GM10248 (cell line): Measurements from ENCODE around the gene PDAP1.

Experiments used
- CTCF ChIA-PET: fragments of 300-600 bp; sonication (Branson Sonifier 250); formaldehyde crosslinking; extraction: SDS; loops from one replicate; lab custom pipeline; 2021; ENCODE audit warnings: antibody characterized with exemption; lab: Yijun Ruan, JAX
- POLR2A ChIA-PET: fragments of 350-650 bp; sonication (Branson Sonifier 250); formaldehyde crosslinking; extraction: SDS; loops from one replicate; lab custom pipeline; 2020; ENCODE audit warnings: antibody characterized with exemption; lab: Yijun Ruan, JAX
- DNase-seq: peaks from one replicate; pipeline ENCODE4 v3.0.0; 2012; ENCODE audit errors: extremely low spot score
- TF ChIP-seq, protein P1 (sequence below): IDR thresholded peaks from 2 replicates; pipeline ENCODE4 v1.5.1; 2012; ENCODE audit warnings: mild to moderate bottlenecking, low read depth; ENCODE audit errors: extremely low read depth, missing control alignments, control extremely low read depth

Gene PDAP1

DNA sequence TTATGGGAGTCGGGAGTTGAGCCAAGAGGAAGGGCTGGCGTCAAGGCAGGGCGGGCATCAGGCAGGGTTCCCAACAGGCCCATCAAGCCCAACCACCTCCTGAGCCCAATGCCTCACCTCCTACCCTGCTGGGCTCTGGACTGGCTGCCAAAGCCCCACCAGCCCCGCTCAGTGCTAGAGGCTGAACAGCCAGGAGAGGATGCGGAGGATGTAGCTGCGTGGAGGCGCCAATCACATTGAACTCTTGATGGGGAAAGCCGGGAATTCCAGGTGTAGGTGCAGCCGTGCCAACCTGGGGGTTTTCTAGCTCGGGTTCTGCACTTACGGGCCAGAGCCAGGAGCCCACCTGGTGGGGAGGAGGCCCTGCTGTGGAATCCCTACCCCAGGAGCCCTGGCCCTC, 44.7 kb upstream of the PDAP1 start:
- ChIA-PET CTCF (no interaction called here), POLR2A (no interaction called here)
- TF ChIP-seq, protein P1, sequence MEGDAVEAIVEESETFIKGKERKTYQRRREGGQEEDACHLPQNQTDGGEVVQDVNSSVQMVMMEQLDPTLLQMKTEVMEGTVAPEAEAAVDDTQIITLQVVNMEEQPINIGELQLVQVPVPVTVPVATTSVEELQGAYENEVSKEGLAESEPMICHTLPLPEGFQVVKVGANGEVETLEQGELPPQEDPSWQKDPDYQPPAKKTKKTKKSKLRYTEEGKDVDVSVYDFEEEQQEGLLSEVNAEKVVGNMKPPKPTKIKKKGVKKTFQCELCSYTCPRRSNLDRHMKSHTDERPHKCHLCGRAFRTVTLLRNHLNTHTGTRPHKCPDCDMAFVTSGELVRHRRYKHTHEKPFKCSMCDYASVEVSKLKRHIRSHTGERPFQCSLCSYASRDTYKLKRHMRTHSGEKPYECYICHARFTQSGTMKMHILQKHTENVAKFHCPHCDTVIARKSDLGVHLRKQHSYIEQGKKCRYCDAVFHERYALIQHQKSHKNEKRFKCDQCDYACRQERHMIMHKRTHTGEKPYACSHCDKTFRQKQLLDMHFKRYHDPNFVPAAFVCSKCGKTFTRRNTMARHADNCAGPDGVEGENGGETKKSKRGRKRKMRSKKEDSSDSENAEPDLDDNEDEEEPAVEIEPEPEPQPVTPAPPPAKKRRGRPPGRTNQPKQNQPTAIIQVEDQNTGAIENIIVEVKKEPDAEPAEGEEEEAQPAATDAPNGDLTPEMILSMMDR = no peak
- DNase-seq = no peak

DNA sequence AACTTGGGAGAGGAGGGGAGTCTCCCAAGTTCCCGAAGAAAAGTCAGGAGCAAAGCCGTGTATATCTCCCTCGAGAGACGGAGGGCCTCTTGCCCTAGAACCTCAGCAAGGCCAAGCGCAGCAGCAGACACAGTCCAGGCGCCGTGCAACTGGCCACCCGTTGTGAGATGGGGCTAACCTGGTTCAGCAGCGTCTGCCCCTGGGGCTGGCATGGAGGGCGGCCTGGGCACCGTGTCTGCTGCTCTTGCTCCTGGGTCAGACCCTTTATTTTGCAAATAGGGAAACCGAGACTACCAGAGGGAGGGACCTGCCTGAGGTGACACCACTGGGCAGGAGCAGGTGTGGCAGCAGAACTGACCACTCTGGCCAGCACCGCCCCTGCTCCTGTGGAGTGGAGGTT, 44.1 kb upstream of the PDAP1 start:
- no peak for DNase-seq
- TF ChIP-seq, protein P1 = no peak
- POLR2A ChIA-PET = no interaction called here
- CTCF ChIA-PET = no interaction called here

DNA sequence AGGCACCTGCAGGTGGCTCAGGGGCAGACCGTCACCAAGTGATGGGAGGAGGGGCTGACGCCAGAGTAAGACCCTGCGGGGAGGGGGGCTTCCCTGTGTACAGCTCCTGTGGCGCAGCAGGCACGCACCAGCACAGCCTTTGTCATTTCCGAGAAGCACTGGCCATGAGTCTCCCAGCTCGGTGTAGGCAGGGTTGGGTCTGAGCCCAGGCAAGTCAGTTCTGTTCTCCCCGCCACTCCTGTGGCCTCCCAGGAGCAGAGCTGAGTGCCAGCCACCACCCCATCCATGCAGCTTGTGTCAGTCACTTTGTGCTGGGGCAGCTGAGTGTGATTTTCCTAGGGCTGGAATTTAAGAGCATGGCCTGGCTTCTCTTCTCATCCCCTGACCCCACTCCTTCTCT, 43.5 kb upstream of the PDAP1 start:
- CTCF ChIA-PET = no interaction called here
- no peak for DNase-seq

DNA sequence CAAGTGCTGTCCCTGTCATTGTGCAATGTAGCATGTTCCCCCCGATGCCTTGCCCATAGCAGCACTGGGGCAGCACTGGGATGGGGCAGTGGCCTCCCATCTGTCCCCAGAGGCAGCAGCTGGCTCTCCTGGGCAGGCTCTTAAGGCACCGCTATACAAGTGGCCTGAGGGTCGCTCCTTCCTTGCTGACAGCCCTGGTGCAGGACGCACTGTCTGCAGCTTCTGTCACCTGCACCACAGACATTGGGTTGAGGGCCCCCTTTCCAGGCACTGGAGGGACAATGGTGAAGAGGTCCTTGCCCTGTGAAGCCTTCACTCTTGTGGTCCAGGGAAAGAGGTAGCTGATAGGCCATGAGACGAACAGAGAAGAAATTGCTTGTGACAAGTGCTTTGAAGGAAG, 40.9 kb upstream of the PDAP1 start:
- ChIA-PET CTCF (interaction anchor here (1.1 to 3.4 kb wide), 2 partner anchors 11 to 18 kb away, joined by 3 to 9 read pairs; no protein-coding TSS in a partner anchor), POLR2A (no interaction called here)
- DNase-seq = no peak
- TF ChIP-seq, protein P1 = no peak

More for the DNA sequence above, 43.5 kb upstream of the PDAP1 start:
- POLR2A ChIA-PET = no interaction called here
- TF ChIP-seq, protein P1 = no peak

DNA sequence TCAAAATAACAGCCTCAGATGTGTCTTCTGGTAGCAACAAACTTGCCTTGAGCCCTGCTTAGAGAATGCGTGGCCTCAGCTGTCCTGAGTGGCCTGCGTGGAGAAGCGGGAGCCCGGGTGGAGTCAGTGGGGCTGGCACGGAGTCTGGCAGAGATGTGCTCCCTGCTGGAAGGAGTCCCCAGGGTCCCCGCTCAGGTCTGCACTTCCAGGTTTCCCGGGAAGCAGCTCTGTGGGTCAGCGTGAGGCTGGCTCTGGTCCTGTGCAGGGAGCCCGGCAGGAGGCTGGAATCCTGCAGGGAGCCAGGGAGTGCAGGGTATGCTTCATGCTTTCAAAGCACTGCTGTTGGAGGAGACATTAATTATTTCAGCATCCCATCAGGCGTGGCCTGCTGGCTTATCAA, 40.5 kb upstream of the PDAP1 start:
- ChIA-PET CTCF (interaction anchor here (1.1 to 3.4 kb wide), 2 partner anchors 11 to 18 kb away, joined by 3 to 9 read pairs; no protein-coding TSS in a partner anchor), POLR2A (no interaction called here)
- TF ChIP-seq, protein P1 = no peak
- no peak for DNase-seq

DNA sequence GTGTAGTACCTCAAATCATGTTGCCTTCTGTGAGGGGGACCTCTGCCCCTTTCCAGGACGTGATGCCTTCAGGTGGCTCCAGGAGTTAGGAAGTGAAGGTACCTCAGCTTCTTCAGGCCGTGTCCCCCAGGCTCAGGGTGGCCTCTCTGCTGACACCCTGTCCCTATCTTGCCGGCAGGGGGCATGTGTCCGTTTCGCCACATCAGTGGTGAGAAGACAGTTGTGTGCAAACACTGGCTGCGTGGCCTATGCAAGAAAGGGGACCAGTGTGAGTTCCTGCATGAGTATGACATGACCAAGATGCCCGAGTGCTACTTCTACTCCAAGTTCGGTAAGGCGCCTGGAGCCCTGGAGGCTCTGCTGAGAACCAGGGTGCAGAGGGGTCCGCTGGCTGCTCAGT, 39.5 kb upstream of the PDAP1 start:
- no peak for DNase-seq
- TF ChIP-seq, protein P1 = no peak
- POLR2A ChIA-PET = no interaction called here
- CTCF ChIA-PET = interaction anchor here (1.0 to 3.4 kb wide), 2 partner anchors 12 to 23 kb away, joined by 3 to 9 read pairs; no protein-coding TSS in a partner anchor
